ENCODE measurements around the gene RTN4RL1. TPM values are rescaled to one million over a fixed set of nuclear protein-coding genes. Genes with fewer than 3 reads are reported as not detected.

RTN4RL1 gene
- total RNA-seq, 1 donor from 2014 or later = 11.5 TPM

- Histone ChIP-seq H3K27me3 (no peaks in the 10 kb centered on the region), H3K9me3 (no peaks in the 10 kb centered on the region), H3K36me3 (no peaks in the 10 kb centered on the region), H3K27ac (no peak overlapping the region), H3K4me1 (peaks cover 0 to 5% of the 10 kb centered on the region in 2 donors), H3K4me3 (no peak overlapping the region)
- no peak for TF ChIP-seq CTCF (IDR thresholded peaks at IDR 0.05)
- DNase-seq (ENCODE audit: low spot score in 2 of 2) = no peak
- intact Hi-C loops (cut with DNase I) = no loop called here
These were observed 68.1 kb downstream of the RTN4RL1 start for GRCh38 chr17:1957037-1957436.

- intact Hi-C loops (cut with DNase I) = no loop called here
- Histone ChIP-seq H3K4me3 (no peak overlapping the region), H3K9me3 (no peaks in the 10 kb centered on the region), H3K4me1 (peaks cover 0 to 5% of the 10 kb centered on the region in 2 donors), H3K36me3 (no peaks in the 10 kb centered on the region), H3K27me3 (no peaks in the 10 kb centered on the region), H3K27ac (no peak overlapping the region)
- no peak for DNase-seq (ENCODE audit: low spot score in 2 of 2)
- no peak for TF ChIP-seq CTCF (IDR thresholded peaks at IDR 0.05)
These were observed 69.0 kb downstream of the RTN4RL1 start for GRCh38 chr17:1956134-1956533.

GRCh38 chr17:1953831-1954230 is 71.3 kb downstream of the RTN4RL1 start:
- Histone ChIP-seq H3K4me1 (peaks cover 0 to 2% of the 10 kb centered on the region in 2 donors), H3K27ac (no peak overlapping the region), H3K9me3 (no peaks in the 10 kb centered on the region), H3K4me3 (no peak overlapping the region), H3K27me3 (no peaks in the 10 kb centered on the region), H3K36me3 (no peaks in the 10 kb centered on the region)
- intact Hi-C loops (cut with DNase I) = no loop called here
- TF ChIP-seq CTCF (IDR thresholded peaks at IDR 0.05) = no peak
- no peak for DNase-seq (ENCODE audit: low spot score in 2 of 2)

- no peak for DNase-seq (ENCODE audit: low spot score in 2 of 2)
- intact Hi-C loops (cut with DNase I) = no loop called here
These were observed 73.2 kb downstream of the RTN4RL1 start for GRCh38 chr17:1951920-1952319.

GRCh38 chr17:1949754-1950153 is 75.4 kb downstream of the RTN4RL1 start:
- Histone ChIP-seq H3K4me3 (no peak overlapping the region), H3K36me3 (no peaks in the 10 kb centered on the region), H3K4me1 (no peaks in the 10 kb centered on the region), H3K27ac (no peak overlapping the region), H3K9me3 (no peaks in the 10 kb centered on the region), H3K27me3 (no peaks in the 10 kb centered on the region)
- no peak for DNase-seq (ENCODE audit: low spot score in 2 of 2)
- TF ChIP-seq CTCF (IDR thresholded peaks at IDR 0.05) = no peak
- intact Hi-C loops (cut with DNase I) = no loop called here

More at GRCh38 chr17:1951920-1952319, 73.2 kb downstream of the RTN4RL1 start:
- TF ChIP-seq CTCF (IDR thresholded peaks at IDR 0.05) = no peak
- no peak overlapping the region for H3K27ac ChIP-seq
- no peak overlapping the region for H3K4me3 ChIP-seq
- no peaks in the 10 kb centered on the region for H3K9me3 ChIP-seq
- H3K4me1 ChIP-seq = no peaks in the 10 kb centered on the region
- no peaks in the 10 kb centered on the region for H3K27me3 ChIP-seq
- no peaks in the 10 kb centered on the region for H3K36me3 ChIP-seq

GRCh38 chr17:1948517-1948825 is 76.7 kb downstream of the RTN4RL1 start:
- intact Hi-C loops (cut with DNase I) = no loop called here
- Histone ChIP-seq H3K36me3 (no peaks in the 10 kb centered on the region), H3K27me3 (no peaks in the 10 kb centered on the region), H3K27ac (no peak overlapping the region), H3K4me3 (no peak overlapping the region), H3K4me1 (no peaks in the 10 kb centered on the region), H3K9me3 (no peaks in the 10 kb centered on the region)
- DNase-seq (ENCODE audit: low spot score in 2 of 2) = no peak
- no peak for TF ChIP-seq CTCF (IDR thresholded peaks at IDR 0.05)

Data from ascending aorta (tissue), 2 donors.